Erythroblast (primary cell): Measurements from ENCODE around the gene ZFP92.

Source experiments
- GATA1 ChIP-seq: IDR thresholded peaks from 2 replicates; pipeline ENCODE4 v1.6.1; 2011; ENCODE audit warnings: low read depth, mild to moderate bottlenecking, control low read depth, low read length, moderate library complexity
- POLR2A ChIP-seq: IDR thresholded peaks from 2 replicates; pipeline ENCODE4 v1.6.1; 2011; ENCODE audit warnings: mild to moderate bottlenecking, low read length

- TF ChIP-seq POLR2A, result no peak
- TF ChIP-seq GATA1, result no peak
These were observed 23.5 kb downstream of the ZFP92 start for GRCh38 chrX:153434801-153435200.
